ENCODE results near the gene SORBS1. TPM values are rescaled to one million over a fixed set of nuclear protein-coding genes. Genes with fewer than 3 reads are reported as not detected.

SORBS1 gene
- total and polyA plus RNA-seq, 4 donors: 13.1 to 68.9 (median 44.0) TPM

GRCh38 chr10:95264227-95265051, 296.7 kb downstream of the SORBS1 start:
- 60 to 76% methylated on average over 6 of the region's 6 CpGs for WGBS, 2 donors
- Histone ChIP-seq H3K27ac (ENCODE audit: low read depth in 1 of 2, low read length in 1 of 2) (peak overlapping the region in 1 of 2 donors; percentile 49), H3K9me3 (ENCODE audit: control insufficient read depth in 4 of 4, insufficient read depth in 3 of 4, low read length in 3 of 4) (no peaks in the 10 kb centered on the region), H3K9ac (ENCODE audit: insufficient read depth in 1 of 2, low read length in 2 of 2) (no peak overlapping the region), H3K27me3 (ENCODE audit: control insufficient read depth in 3 of 3, insufficient read depth in 3 of 3, low read length in 2 of 3) (no peaks in the 10 kb centered on the region), H3K36me3 (ENCODE audit: control insufficient read depth in 4 of 4, insufficient read depth in 4 of 4, low read length in 4 of 4) (peaks cover 9 to 22% (median 16%) of the 10 kb centered on the region in 4 donors), H3K4me1 (ENCODE audit: control insufficient read depth in 5 of 5, insufficient read depth in 5 of 5, low read length in 5 of 5) (peaks cover 0 to 34% (median 21%) of the 10 kb centered on the region in 5 donors), H3K4me3 (no peak overlapping the region)
- TF ChIP-seq CTCF (IDR thresholded peaks at IDR 0.05; ENCODE audit: control extremely low read depth, extremely low read depth): no peak
- ATAC-seq (ENCODE audit: insufficient read depth, low FRiP score): no peak
- DNase-seq: peak in 1 of 3 donors; percentile 53

- DNase-seq (no peak), ATAC-seq (ENCODE audit: insufficient read depth, low FRiP score) (no peak)
- Histone ChIP-seq H3K36me3 (ENCODE audit: control insufficient read depth in 4 of 4, insufficient read depth in 4 of 4, low read length in 4 of 4) (peaks cover 9 to 23% (median 15%) of the 10 kb centered on the region in 4 donors), H3K27me3 (ENCODE audit: control insufficient read depth in 3 of 3, insufficient read depth in 3 of 3, low read length in 2 of 3) (no peaks in the 10 kb centered on the region), H3K4me1 (ENCODE audit: control insufficient read depth in 5 of 5, insufficient read depth in 5 of 5, low read length in 5 of 5) (peaks cover 0 to 31% (median 21%) of the 10 kb centered on the region in 5 donors), H3K9ac (ENCODE audit: insufficient read depth in 1 of 2, low read length in 2 of 2) (no peak overlapping the region), H3K4me3 (no peak overlapping the region), H3K27ac (ENCODE audit: low read depth in 1 of 2, low read length in 1 of 2) (peak overlapping the region in 1 of 2 donors; percentile 55), H3K9me3 (ENCODE audit: control insufficient read depth in 4 of 4, insufficient read depth in 3 of 4, low read length in 3 of 4) (no peaks in the 10 kb centered on the region)
- TF ChIP-seq CTCF (IDR thresholded peaks at IDR 0.05; ENCODE audit: control extremely low read depth, extremely low read depth): no peak
- WGBS, 2 donors: 80% methylated on average over 7 of the region's 7 CpGs
Measured at GRCh38 chr10:95263864-95264226, 297.3 kb downstream of the SORBS1 start.

GRCh38 chr10:95262763-95263518, 298.2 kb downstream of the SORBS1 start:
- TF ChIP-seq CTCF (IDR thresholded peaks at IDR 0.05; ENCODE audit: control extremely low read depth, extremely low read depth): no peak
- Histone ChIP-seq H3K27me3 (ENCODE audit: control insufficient read depth in 3 of 3, insufficient read depth in 3 of 3, low read length in 2 of 3) (no peaks in the 10 kb centered on the region), H3K27ac (ENCODE audit: low read depth in 1 of 2, low read length in 1 of 2) (peak overlapping the region in 1 of 2 donors; percentile 54), H3K36me3 (ENCODE audit: control insufficient read depth in 4 of 4, insufficient read depth in 4 of 4, low read length in 4 of 4) (peaks cover 3 to 23% (median 14%) of the 10 kb centered on the region in 4 donors), H3K9me3 (ENCODE audit: control insufficient read depth in 4 of 4, insufficient read depth in 3 of 4, low read length in 3 of 4) (no peaks in the 10 kb centered on the region), H3K4me3 (no peak overlapping the region), H3K9ac (ENCODE audit: insufficient read depth in 1 of 2, low read length in 2 of 2) (no peak overlapping the region), H3K4me1 (ENCODE audit: control insufficient read depth in 5 of 5, insufficient read depth in 5 of 5, low read length in 5 of 5) (peaks cover 0 to 31% (median 18%) of the 10 kb centered on the region in 5 donors)
- ATAC-seq (ENCODE audit: insufficient read depth, low FRiP score) (no peak), DNase-seq (no peak)
- 68 to 72% methylated on average over 5 of the region's 5 CpGs for WGBS, 2 donors

All from lung (tissue), 12 donors.